Skin of body (tissue), 2 donors: Measurements from ENCODE around the gene NISCH. TPM values are rescaled to one million over a fixed set of nuclear protein-coding genes. Genes with fewer than 3 reads are reported as not detected.

Experiments
- DNase-seq: peaks from one replicate; lab custom pipeline; 2025; lab: John Stamatoyannopoulos, UW
- total RNA-seq: library from RNA; depleted of rRNA; stranded (reverse); fragments of >200 nt; gene quantifications from one replicate; pipeline ENCODE4 v1.2.3, GENCODE V29; 2014

NISCH gene
- total RNA-seq, 1 donor from 2014 or later = 74.1 TPM

GRCh38 chr3:52537165-52537620, 81.8 kb downstream of the NISCH start:
- DNase-seq = no peak

GRCh38 chr3:52537726-52538421, 82.5 kb downstream of the NISCH start:
- no peak for DNase-seq

GRCh38 chr3:52539010-52539653, 83.7 kb downstream of the NISCH start:
- no peak for DNase-seq

- no peak for DNase-seq
These were observed 85.6 kb downstream of the NISCH start for GRCh38 chr3:52541050-52541449.

Other genes starting within 250 kb of the NISCH start
- not detected for gene TLR9, start 230.0 kb upstream of the NISCH start, total RNA-seq
- 24.5 TPM for gene TWF2, start 216.4 kb upstream of the NISCH start, total RNA-seq
- 9.5 TPM for gene PPM1M, start 209.8 kb upstream of the NISCH start, total RNA-seq
- gene WDR82, start 177.0 kb upstream of the NISCH start, total RNA-seq = 61.7 TPM
- 7.0 TPM for gene GLYCTK, start 167.8 kb upstream of the NISCH start, total RNA-seq
- gene DNAH1, start 139.3 kb upstream of the NISCH start, total RNA-seq = 5.4 TPM
- gene BAP1, start 45.6 kb upstream of the NISCH start, total RNA-seq = 63.9 TPM
- gene PHF7, start 44.9 kb upstream of the NISCH start, total RNA-seq = 6.6 TPM
- gene SEMA3G, start 10.5 kb upstream of the NISCH start, total RNA-seq = 16.2 TPM
- gene TNNC1, start 1.6 kb upstream of the NISCH start, total RNA-seq = 98.9 TPM
- gene STAB1, start 39.7 kb downstream of the NISCH start, total RNA-seq = 42.4 TPM
- 32.7 TPM for gene NT5DC2, start 78.3 kb downstream of the NISCH start, total RNA-seq
- gene UQCC5, start 81.0 kb downstream of the NISCH start, total RNA-seq = 1.4 TPM
- gene PBRM1, start 230.3 kb downstream of the NISCH start, total RNA-seq = 83.4 TPM
- 109 TPM for gene GNL3, start 230.4 kb downstream of the NISCH start, total RNA-seq